Lower lobe of right lung (tissue), 2 donors: ENCODE results near the gene BRAF. TPM values are rescaled to one million over a fixed set of nuclear protein-coding genes. Genes with fewer than 3 reads are reported as not detected.
"Not testable (repeated sequence)": the region's sequence is repeated elsewhere in the genome, so short reads cannot be mapped to it uniquely, and the experiment has no call there.

Experiments used
- ATAC-seq, 2 donors: fragments of 200-7000 bp; cut with Tn5 transposase; one replicate each; pipeline ENCODE4 v1.9.1; 2020 to 2022; ENCODE audit warnings: mild to moderate bottlenecking in 2 of 2, moderate library complexity in 2 of 2
- DNase-seq: peaks from one replicate; pipeline ENCODE4 v3.0.0-alpha.2; 2020
- H3K27ac ChIP-seq: fragments of 200-600 bp; one replicate; pipeline ENCODE4 v1.8.0; 2022
- H3K27me3 ChIP-seq: fragments of 200-600 bp; one replicate; pipeline ENCODE4 v1.8.0; 2022; ENCODE audit warnings: low read depth
- H3K36me3 ChIP-seq: fragments of 200-600 bp; one replicate; pipeline ENCODE4 v1.8.0; 2022; ENCODE audit warnings: mild to moderate bottlenecking
- H3K4me1 ChIP-seq: fragments of 200-600 bp; one replicate; pipeline ENCODE4 v1.8.0; 2022
- H3K4me3 ChIP-seq: fragments of 200-600 bp; one replicate; pipeline ENCODE4 v1.8.0; 2022; ENCODE audit warnings: mild to moderate bottlenecking
- H3K9me3 ChIP-seq: fragments of 200-600 bp; one replicate; pipeline ENCODE4 v1.8.0; 2022
- intact Hi-C: fragments of 100-400 bp; cut with DNase I; formaldehyde crosslinking; loops from one replicate; pipeline ENCODE4 v1.11.0; 2022
- total RNA-seq: library from RNA; stranded (reverse); fragmentation: NEBNext Ultra II Directional; extraction: Animal tissue kit (Norgen Biotek cat#: 25700); gene quantifications from one replicate; pipeline ENCODE4 v1.2.1, GENCODE V29; 2021
- TF ChIP-seq, protein P1 (sequence below): fragments of 200-600 bp; IDR thresholded peaks from one replicate; pipeline ENCODE4 v1.8.0; 2022; ENCODE audit warnings: antibody characterized with exemption, mild to moderate bottlenecking
- donor health status: DM: no; HTN: yes; CAD: no; lungs with severe emphysema.

The BRAF gene
- total RNA-seq, 1 donor from 2014 or later = 43.0 TPM

DNA sequence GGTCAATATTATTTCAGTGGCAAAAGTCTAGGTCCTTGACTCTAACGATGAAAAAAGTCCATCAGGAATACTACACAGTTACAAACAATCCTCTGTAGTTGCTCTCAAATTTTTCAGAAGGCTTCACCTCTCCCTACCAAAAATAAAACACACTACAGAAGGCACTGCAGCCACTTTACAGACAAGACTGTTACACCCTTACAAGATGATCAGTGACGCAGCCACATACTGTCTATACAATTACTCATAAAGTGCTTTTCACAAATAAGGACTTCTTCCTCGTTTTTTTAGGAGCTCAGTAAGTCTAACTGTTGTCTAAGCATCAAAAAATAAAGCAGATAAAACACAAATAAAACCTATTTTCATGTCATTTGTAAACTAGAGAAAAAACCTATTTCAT is 201.2 kb downstream of the BRAF start:
- ATAC-seq (no peak), DNase-seq (no peak)
- no peak overlapping the region for H3K4me3 ChIP-seq
- no peaks in the 10 kb centered on the region for H3K27me3 ChIP-seq
- TF ChIP-seq, protein P1, sequence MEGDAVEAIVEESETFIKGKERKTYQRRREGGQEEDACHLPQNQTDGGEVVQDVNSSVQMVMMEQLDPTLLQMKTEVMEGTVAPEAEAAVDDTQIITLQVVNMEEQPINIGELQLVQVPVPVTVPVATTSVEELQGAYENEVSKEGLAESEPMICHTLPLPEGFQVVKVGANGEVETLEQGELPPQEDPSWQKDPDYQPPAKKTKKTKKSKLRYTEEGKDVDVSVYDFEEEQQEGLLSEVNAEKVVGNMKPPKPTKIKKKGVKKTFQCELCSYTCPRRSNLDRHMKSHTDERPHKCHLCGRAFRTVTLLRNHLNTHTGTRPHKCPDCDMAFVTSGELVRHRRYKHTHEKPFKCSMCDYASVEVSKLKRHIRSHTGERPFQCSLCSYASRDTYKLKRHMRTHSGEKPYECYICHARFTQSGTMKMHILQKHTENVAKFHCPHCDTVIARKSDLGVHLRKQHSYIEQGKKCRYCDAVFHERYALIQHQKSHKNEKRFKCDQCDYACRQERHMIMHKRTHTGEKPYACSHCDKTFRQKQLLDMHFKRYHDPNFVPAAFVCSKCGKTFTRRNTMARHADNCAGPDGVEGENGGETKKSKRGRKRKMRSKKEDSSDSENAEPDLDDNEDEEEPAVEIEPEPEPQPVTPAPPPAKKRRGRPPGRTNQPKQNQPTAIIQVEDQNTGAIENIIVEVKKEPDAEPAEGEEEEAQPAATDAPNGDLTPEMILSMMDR = no peak
- H3K9me3 ChIP-seq = no peaks in the 10 kb centered on the region
- peaks cover 18% of the 10 kb centered on the region for H3K36me3 ChIP-seq
- intact Hi-C loops = no loop called here
- no peak overlapping the region for H3K27ac ChIP-seq
- H3K4me1 ChIP-seq = peaks cover 9% of the 10 kb centered on the region

GRCh38 chr7:140723006-140723405 is 201.7 kb downstream of the BRAF start:
- intact Hi-C loops = no loop called here
- Histone ChIP-seq H3K27me3 (no peaks in the 10 kb centered on the region), H3K4me1 (peaks cover 9% of the 10 kb centered on the region), H3K27ac (no peak overlapping the region), H3K9me3 (no peaks in the 10 kb centered on the region), H3K36me3 (peaks cover 18% of the 10 kb centered on the region), H3K4me3 (no peak overlapping the region)
- TF ChIP-seq, protein P1 = no peak
- no peak for DNase-seq
- ATAC-seq = no peak

- peaks cover 18% of the 10 kb centered on the region for H3K36me3 ChIP-seq
- TF ChIP-seq, protein P1 = no peak
- peak in 1 of 2 donors; percentile 34 for ATAC-seq
- peaks cover 9% of the 10 kb centered on the region for H3K4me1 ChIP-seq
- no peak overlapping the region for H3K4me3 ChIP-seq
- no peak for DNase-seq
- no peak overlapping the region for H3K27ac ChIP-seq
- no peaks in the 10 kb centered on the region for H3K27me3 ChIP-seq
- intact Hi-C loops = no loop called here
- H3K9me3 ChIP-seq = no peaks in the 10 kb centered on the region
Measured at GRCh38 chr7:140722254-140722653, 202.5 kb downstream of the BRAF start.

DNA sequence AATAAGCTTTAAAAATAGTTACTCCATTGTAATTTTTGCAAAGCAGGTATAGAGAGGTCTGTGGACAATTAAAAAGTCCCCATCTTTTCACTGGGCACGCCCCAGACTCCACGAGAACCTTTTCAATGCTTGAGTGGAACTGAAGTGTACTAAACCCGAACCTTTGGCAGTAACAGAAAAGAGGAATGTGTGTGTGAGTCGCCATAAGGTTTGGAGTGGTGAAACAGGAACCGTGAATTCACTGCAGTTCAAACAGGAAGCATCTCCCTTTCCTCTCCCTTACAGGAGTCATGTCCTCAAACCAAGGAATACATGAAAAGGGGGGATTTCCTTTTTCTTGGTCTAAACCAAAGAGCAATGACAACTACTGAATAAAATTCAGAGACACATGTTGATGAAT is 205.0 kb downstream of the BRAF start:
- Histone ChIP-seq H3K27ac (no peak overlapping the region), H3K27me3 (no peaks in the 10 kb centered on the region), H3K4me1 (peaks cover 9% of the 10 kb centered on the region), H3K36me3 (peaks cover 2% of the 10 kb centered on the region), H3K4me3 (no peak overlapping the region), H3K9me3 (no peaks in the 10 kb centered on the region)
- ATAC-seq (peak; percentile 89 to 93), DNase-seq (no peak)
- intact Hi-C loops = no loop called here
- TF ChIP-seq, protein P1 = no peak

- TF ChIP-seq, protein P1 = no peak
- intact Hi-C loops = no loop called here
- H3K27me3 ChIP-seq = no peaks in the 10 kb centered on the region
- peaks cover 2% of the 10 kb centered on the region for H3K4me1 ChIP-seq
- no peaks in the 10 kb centered on the region for H3K9me3 ChIP-seq
- ATAC-seq (no peak), DNase-seq (no peak)
- no peak overlapping the region for H3K4me3 ChIP-seq
- no peaks in the 10 kb centered on the region for H3K36me3 ChIP-seq
- no peak overlapping the region for H3K27ac ChIP-seq
Measured at GRCh38 chr7:140714331-140715040, 210.2 kb downstream of the BRAF start.

- H3K27ac ChIP-seq, DNase-seq, H3K4me3 ChIP-seq, H3K36me3 ChIP-seq, intact Hi-C loops, H3K27me3 ChIP-seq, H3K9me3 ChIP-seq, H3K4me1 ChIP-seq, ATAC-seq: not testable (repeated sequence)
Measured at GRCh38 chr7:140712392-140712791, 212.3 kb downstream of the BRAF start.

DNA sequence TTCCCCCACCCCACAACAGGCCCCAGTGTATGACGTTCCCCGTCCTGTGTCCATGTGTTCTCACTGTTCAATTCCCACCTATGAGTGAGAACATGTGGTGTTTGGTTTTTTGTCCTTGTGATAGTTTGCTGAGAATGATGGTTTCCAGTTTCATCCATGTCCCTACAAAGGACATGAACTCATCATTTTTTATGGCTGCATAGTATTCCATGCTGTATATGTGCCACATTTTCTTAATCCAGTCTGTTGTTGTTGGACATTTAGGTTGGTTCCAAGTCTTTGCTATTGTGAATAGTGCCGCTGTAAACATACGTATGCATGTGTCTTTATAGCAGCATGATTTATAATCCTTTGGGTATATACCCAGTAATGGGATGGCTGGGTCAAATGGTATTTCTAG is 216.0 kb downstream of the BRAF start:
- H3K4me1 ChIP-seq, ATAC-seq, DNase-seq, H3K27ac ChIP-seq, H3K27me3 ChIP-seq, intact Hi-C loops, H3K4me3 ChIP-seq, H3K9me3 ChIP-seq: not testable (repeated sequence)
- peaks cover 33% of the 10 kb centered on the region for H3K36me3 ChIP-seq
